Neural cell (in vitro differentiated cells): ENCODE data around the gene CASZ1. TPM values are rescaled to one million over a fixed set of nuclear protein-coding genes. Genes with fewer than 3 reads are reported as not detected.

ENCODE experiments used
- H2AFZ ChIP-seq: fragments of 200-600, 300-800 bp; sonication (generic), shearing (Covaris generic); 2 replicates; pipeline ENCODE4 v1.6.0; 2014; ENCODE audit warnings: low read depth, mild to moderate bottlenecking, antibody characterized with exemption, low read length, moderate library complexity
- H3F3A ChIP-seq: fragments of 200-600 bp; shearing (Covaris generic); 2 replicates; pipeline ENCODE4 v1.6.1; 2016; ENCODE audit warnings: mild to moderate bottlenecking, moderate library complexity, mixed read lengths, antibody characterized with exemption, low read length; ENCODE audit not compliant: insufficient read depth, poor library complexity, severe bottlenecking
- H3K27ac ChIP-seq: fragments of 200-600, 300-800 bp; sonication (generic), shearing (Covaris generic); 2 replicates; pipeline ENCODE4 v1.5.1; 2014; ENCODE audit warnings: mild to moderate bottlenecking, low read length, moderate library complexity
- H3K27me3 ChIP-seq: fragments of 300-800, 200-600 bp; sonication (generic), shearing (Covaris generic); 2 replicates; pipeline ENCODE4 v1.6.0; 2014; ENCODE audit warnings: mild to moderate bottlenecking, low read depth, low read length, moderate library complexity; ENCODE audit not compliant: insufficient read depth
- H3K36me3 ChIP-seq: fragments of 300-800, 200-600 bp; sonication (generic), shearing (Covaris generic); 2 replicates; pipeline ENCODE4 v1.5.1; 2014; ENCODE audit warnings: mild to moderate bottlenecking, antibody characterized with exemption, low read length, moderate library complexity; ENCODE audit not compliant: insufficient read depth
- H3K4me2 ChIP-seq: fragments of 300-800, 200-600 bp; sonication (generic), shearing (Covaris generic); 2 replicates; pipeline ENCODE4 v1.6.0; 2014; ENCODE audit warnings: mild to moderate bottlenecking, low read length
- H3K4me3 ChIP-seq: fragments of 300-800, 200-600 bp; sonication (generic), shearing (Covaris generic); 2 replicates; pipeline ENCODE4 v1.5.1; 2014; ENCODE audit warnings: mild to moderate bottlenecking, low read length, moderate library complexity
- H3K79me2 ChIP-seq: fragments of 200-600 bp; shearing (Covaris generic); replicated peaks from 2 replicates; pipeline ENCODE4 v1.6.0; 2014; ENCODE audit warnings: mild to moderate bottlenecking, low read length, moderate library complexity; ENCODE audit not compliant: insufficient read depth
- H3K9ac ChIP-seq: fragments of 300-800, 200-600 bp; sonication (generic), shearing (Covaris generic); 2 replicates; pipeline ENCODE4 v1.6.1; 2016; ENCODE audit warnings: mild to moderate bottlenecking, low read length, mixed read lengths
- H3K9me2 ChIP-seq: fragments of 200-600 bp; shearing (Covaris generic); 2 replicates; pipeline ENCODE4 v1.6.1; 2016; ENCODE audit warnings: mild to moderate bottlenecking, low read length, mixed read lengths; ENCODE audit not compliant: insufficient read depth
- H3K9me3 ChIP-seq: fragments of 200-600, 300-800 bp; sonication (generic), shearing (Covaris generic); 2 replicates; pipeline ENCODE4 v1.6.1; 2016; ENCODE audit warnings: mild to moderate bottlenecking, mixed run types, low read length, moderate library complexity, mixed read lengths
- H4K20me1 ChIP-seq: fragments of 200-600 bp; shearing (Covaris generic); 2 replicates; pipeline ENCODE4 v1.6.1; 2016; ENCODE audit warnings: mild to moderate bottlenecking, mixed run types; ENCODE audit not compliant: insufficient read depth
- CTCF ChIP-seq: fragments of 450-650 bp; IDR thresholded peaks from 2 replicates; pipeline ENCODE4 v1.5.1; 2014; ENCODE audit warnings: antibody characterized with exemption, mild to moderate bottlenecking, moderate library complexity; ENCODE audit not compliant: poor library complexity, severe bottlenecking
- EP300 ChIP-seq: fragments of 450-650 bp; conservative IDR thresholded peaks from 2 replicates; pipeline ENCODE4 v1.6.1; 2014; ENCODE audit warnings: antibody characterized with exemption, mild to moderate bottlenecking, moderate library complexity; ENCODE audit not compliant: poor library complexity, severe bottlenecking
- EZH2 ChIP-seq: fragments of 200-600, 300-800 bp; shearing (Covaris generic), sonication (generic); IDR thresholded peaks from 2 replicates; pipeline ENCODE4 v1.6.1; 2014; ENCODE audit warnings: antibody characterized with exemption, low read length, borderline replicate concordance, mild to moderate bottlenecking; ENCODE audit not compliant: insufficient read depth, poor library complexity, severe bottlenecking
- MXI1 ChIP-seq: fragments of 450-650 bp; conservative IDR thresholded peaks from 2 replicates; pipeline ENCODE4 v1.6.1; 2014; ENCODE audit warnings: antibody characterized with exemption, mild to moderate bottlenecking; ENCODE audit not compliant: poor library complexity, severe bottlenecking
- POLR2AphosphoS5 ChIP-seq: IDR thresholded peaks from 2 replicates; pipeline ENCODE4 v1.6.1; 2012
- RAD21 ChIP-seq: fragments of 450-650 bp; conservative IDR thresholded peaks from 2 replicates; pipeline ENCODE4 v1.6.1; 2014; ENCODE audit warnings: antibody characterized with exemption, mild to moderate bottlenecking, moderate library complexity
- REST ChIP-seq: IDR thresholded peaks from 2 replicates; pipeline ENCODE4 v1.6.1; 2012; ENCODE audit warnings: borderline replicate concordance
- SMC3 ChIP-seq: fragments of 450-650 bp; conservative IDR thresholded peaks from 2 replicates; pipeline ENCODE4 v1.6.1; 2014; ENCODE audit warnings: antibody characterized with exemption, mild to moderate bottlenecking, moderate library complexity; ENCODE audit not compliant: poor library complexity
- TAF1 ChIP-seq: IDR thresholded peaks from 2 replicates; pipeline ENCODE4 v1.6.1; 2012; ENCODE audit warnings: low read depth
- polyA plus RNA-seq: library from polyadenylated mRNA; depleted of rRNA; stranded (reverse); fragments of >200 nt; gene quantifications from 2 replicates; pipeline ENCODE4 v1.2.3, GENCODE V29; 2014

The CASZ1 gene
- polyA plus RNA-seq, 1 donor from 2014 or later: 0.27 TPM

GRCh38 chr1:10800778-10801177 lies 4.3 kb upstream of the CASZ1 start:
- Histone ChIP-seq H3K9ac (no peak overlapping the region), H3F3A (no peaks in the 10 kb centered on the region), H3K27ac (no peak overlapping the region), H3K27me3 (peaks cover 3% of the 10 kb centered on the region), H3K4me2 (no peak overlapping the region), H3K9me2 (no peaks in the 10 kb centered on the region), H3K4me3 (no peak overlapping the region), H3K9me3 (no peaks in the 10 kb centered on the region), H3K36me3 (no peaks in the 10 kb centered on the region), H4K20me1 (no peaks in the 10 kb centered on the region), H3K79me2 (no peaks in the 10 kb centered on the region), H2AFZ (no peak overlapping the region)
- TF ChIP-seq POLR2AphosphoS5: no peak
- TF ChIP-seq REST: no peak
- TF ChIP-seq CTCF: no peak
- no peak for TF ChIP-seq EP300
- no peak for TF ChIP-seq RAD21
- TF ChIP-seq EZH2: no peak
- TF ChIP-seq SMC3: no peak
- no peak for TF ChIP-seq MXI1
- no peak for TF ChIP-seq TAF1

GRCh38 chr1:10799726-10800125 lies 3.3 kb upstream of the CASZ1 start:
- Histone ChIP-seq H3K9me3 (no peaks in the 10 kb centered on the region), H4K20me1 (no peaks in the 10 kb centered on the region), H3K79me2 (no peaks in the 10 kb centered on the region), H2AFZ (no peak overlapping the region), H3K27me3 (peaks cover 13% of the 10 kb centered on the region), H3K36me3 (no peaks in the 10 kb centered on the region), H3K9ac (no peak overlapping the region), H3F3A (no peaks in the 10 kb centered on the region), H3K9me2 (no peaks in the 10 kb centered on the region), H3K4me2 (no peak overlapping the region), H3K4me3 (no peak overlapping the region), H3K27ac (no peak overlapping the region)
- TF ChIP-seq POLR2AphosphoS5 (no peak), SMC3 (no peak), CTCF (no peak), EP300 (no peak), EZH2 (no peak), REST (no peak), RAD21 (no peak), MXI1 (no peak), TAF1 (no peak)
